ENCODE results near the gene HSPB7.

- TF ChIP-seq CTCF (optimal IDR thresholded peaks at IDR 0.05 in 1 of 3, IDR thresholded peaks at IDR 0.05 in 1 of 3, conservative IDR thresholded peaks at IDR 0.05 in 1 of 3; ENCODE audit: extremely low read depth in 1 of 3, insufficient read depth in 2 of 3, low read length in 3 of 3): no peak
- no peak for TF ChIP-seq EZH2 (IDR thresholded peaks at IDR 0.05; ENCODE audit: low read length)
These were observed 8.2 kb downstream of the HSPB7 start for GRCh38 chr1:16009678-16010077.
